NCI-H2196 (cell line): Measurements from ENCODE around the gene FKBP14.

ENCODE experiments used
- DNase-seq: peaks from one replicate; lab custom pipeline; 2025; ENCODE audit not compliant: unreplicated experiment; lab: John Stamatoyannopoulos, UW

FKBP14 gene

DNA sequence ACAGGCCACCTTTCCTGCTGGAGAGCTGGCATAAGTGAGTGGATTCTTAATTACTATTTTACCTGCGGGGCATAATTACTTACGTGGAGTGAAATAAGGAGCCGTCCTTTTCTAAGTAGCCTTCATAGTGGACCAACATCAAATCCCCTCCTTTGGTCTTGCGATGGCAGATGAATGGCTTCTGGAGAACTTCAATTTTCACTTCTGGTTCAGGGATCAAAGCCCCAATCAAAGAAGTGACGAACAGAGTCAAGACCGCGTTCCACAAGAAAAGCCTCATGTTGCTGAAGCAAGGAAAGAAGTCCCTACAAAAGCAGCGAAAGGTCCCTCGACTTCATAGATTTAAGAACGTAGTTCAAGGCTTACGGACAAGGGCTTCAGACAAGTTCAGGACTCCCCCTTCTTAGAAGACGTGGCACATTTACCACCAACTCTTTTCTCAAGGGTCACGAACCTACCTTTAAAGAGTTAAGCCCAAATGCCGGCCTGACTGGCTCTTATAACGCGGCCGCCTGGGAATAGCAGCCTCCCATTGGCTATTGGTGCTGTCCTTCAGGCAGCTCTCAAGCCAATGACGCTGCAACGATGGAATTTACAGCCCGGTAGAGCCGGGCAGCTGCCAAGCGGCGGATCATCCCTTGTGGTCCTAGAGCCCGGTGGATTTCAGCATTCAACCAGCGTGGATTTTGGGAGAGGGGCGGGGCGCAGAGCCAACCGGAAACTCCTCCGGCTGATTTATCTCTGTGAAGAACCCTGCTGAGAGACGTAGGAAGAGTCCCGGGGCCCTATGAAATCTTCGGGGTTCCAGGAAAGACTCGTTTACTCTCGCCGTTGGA is at the start of gene FKBP14:
FKBP14 (minus strand) TSS at position 474 of the 836 bp plus-strand sequence; CDS start at position 280, 194 bp downstream.
- peak; percentile 97 for DNase-seq

DNA sequence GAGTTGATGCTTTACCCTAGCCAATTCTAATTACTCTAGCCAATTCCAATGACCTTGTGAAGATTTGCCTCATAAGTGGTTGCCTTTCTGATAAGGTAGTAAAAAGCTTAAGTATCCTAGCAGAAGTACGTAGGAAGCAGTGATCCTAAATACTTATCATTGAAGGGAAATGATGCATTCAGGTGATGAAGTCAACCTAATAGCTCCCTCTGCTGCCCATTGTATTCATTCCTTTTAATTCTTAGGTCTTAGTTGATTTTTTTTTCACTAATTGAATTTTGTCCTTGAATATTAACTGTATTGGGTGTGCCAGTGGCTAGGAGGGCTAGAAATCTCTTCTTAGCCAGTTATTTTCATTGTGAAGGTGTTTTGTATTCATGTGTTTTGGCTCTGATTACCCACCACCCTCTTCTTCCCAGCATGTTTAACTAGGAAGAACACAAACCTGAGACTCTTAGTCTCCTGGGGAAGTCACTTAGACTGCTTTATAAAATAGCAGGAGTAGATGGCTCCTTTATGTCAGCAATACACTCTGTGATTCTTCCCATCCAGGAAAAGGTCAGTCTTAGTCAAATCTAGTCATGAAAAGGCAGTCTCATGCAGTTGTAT is 48.0 kb upstream of the FKBP14 start:
- DNase-seq: peak; percentile 56

- no peak for DNase-seq
Observed at GRCh38 chr7:30072735-30073134, 46.2 kb upstream of the FKBP14 start.

- peak; percentile 12 for DNase-seq
Observed at GRCh38 chr7:30070052-30070451, 43.5 kb upstream of the FKBP14 start.

DNA sequence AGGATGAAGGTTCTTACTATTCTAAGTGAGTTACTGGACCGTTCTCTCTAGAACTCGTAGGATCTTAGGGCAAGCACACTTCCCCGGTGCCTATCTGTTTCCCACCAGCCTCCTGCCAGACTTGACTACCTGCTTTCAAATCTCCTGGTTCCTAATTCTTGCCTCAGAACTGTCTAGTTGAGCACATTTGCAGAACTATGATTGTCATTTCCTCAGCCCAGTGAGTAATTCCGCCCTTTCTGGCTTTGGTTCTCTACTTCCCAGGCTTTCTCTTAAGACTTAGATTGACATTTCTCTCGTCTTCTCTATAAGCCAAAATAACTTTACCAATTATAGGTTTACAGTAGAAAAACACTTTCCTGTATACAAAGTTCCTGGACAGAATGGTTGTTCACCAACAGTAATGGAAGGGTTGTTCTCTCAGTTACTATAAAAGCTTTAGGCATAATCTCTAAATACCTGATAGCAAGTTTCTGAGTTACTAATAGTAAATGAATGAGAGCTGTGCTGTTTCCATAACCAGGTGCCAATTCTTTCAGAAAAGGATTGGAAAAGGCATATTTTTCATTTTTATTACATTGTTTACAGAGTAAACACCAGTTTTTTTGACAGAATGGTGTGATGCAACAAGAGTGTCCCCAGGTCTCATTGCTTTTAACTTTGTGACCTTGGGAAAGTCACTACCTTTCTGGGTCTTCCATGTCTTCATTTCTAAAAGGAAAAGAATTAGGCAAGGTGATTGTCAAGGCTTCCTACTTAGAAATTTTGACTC is 42.8 kb upstream of the FKBP14 start:
- DNase-seq: no peak

DNA sequence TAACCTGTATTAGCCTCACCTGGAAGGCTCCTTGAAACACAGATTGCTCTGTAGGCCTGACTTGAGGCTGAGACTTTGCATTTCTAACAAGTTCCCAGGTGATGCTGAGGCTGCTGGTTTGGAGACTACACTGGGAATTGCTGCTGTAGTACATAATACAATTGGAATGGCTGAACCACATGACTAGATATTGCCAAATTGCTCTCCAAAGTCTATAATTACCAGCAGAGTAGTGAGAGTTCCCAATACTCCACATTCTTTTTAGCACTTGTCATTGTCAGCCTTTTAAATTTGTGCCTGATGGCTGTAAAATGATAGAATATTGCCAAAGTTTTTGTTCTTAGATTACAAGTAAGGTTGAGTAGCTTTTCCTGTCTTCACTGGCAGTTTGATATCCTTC is 41.6 kb upstream of the FKBP14 start:
- no peak for DNase-seq

- DNase-seq: no peak
Observed at GRCh38 chr7:30066687-30067086, 40.2 kb upstream of the FKBP14 start.

DNA sequence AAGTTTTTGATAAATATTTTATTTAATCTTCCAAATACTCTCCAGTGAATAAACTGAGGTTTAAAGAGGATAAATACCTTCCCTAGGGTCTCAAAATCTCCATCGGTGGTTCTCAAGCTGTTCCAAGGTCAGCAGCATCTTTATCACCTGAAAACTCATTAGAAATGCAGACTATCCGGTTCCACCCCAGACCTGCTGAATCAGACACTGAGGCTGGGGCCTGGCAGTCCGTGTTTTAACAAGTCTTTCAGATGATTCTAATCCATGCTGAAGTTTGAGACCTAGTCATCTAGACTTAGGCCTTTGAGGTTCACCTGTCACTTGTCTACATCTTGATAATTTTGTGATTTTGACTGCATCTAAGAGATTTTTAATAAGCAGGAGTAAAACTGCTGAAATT is 39.2 kb upstream of the FKBP14 start:
- no peak for DNase-seq

DNA sequence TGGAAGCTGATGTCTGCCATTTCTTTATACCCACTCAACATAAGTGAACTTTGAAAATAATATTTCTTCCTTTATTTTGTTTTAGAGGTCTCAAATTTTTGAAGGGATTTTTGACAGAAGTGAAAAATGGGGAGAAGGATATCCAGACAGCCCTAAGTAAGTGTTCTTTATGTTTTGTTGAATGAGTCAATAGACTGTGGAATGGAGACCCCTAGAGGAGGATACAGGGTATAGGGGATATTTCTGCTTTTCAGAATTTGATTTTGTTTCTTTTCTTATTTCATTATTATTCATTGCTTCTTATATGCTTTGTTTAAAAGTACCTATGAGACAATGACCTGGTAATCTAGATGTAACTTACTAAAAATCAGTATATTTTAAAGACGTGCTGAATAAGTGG is 36.1 kb upstream of the FKBP14 start:
- DNase-seq: peak; percentile 6

DNA sequence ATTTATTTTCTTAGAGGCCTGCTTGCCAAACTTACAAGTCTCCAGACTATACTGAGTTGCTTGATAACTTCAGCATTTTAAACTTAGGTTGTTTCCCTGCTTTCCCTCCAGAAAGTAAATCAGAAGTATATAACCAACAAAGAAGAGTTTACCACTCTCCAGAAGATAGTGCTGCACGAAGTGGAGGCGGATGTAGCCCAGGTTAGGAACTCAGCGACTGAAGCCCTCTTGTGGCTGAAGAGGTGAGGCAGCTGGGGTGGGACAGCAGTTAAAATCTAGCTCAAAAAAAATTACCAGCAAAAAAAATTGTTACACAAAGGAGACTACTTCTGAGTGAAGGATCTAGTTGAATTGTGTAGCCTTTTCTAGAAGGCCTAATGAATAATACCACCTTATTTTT is 35.3 kb upstream of the FKBP14 start:
- peak; percentile 6 for DNase-seq

DNA sequence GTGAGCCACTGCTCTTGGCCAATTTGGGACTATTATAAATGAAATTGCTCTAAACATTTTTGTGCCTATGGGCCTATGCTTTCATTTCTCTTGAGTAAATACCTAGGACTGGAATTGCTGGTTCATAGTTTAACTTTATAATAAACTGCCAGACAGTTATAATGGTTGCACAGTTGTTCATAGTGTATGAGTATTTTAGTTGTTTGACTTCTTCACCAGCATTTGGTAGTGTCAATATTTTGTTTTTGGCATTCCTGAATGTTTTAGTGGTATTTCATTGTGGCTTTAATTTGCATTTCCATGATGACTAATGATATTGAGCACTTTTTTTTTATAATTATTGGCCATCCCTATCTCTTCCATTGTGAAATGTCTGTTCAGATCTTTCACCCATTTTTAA is 31.2 kb upstream of the FKBP14 start:
- no peak for DNase-seq

- DNase-seq: no peak
Observed at GRCh38 chr7:30053068-30053467, 26.6 kb upstream of the FKBP14 start.

DNA sequence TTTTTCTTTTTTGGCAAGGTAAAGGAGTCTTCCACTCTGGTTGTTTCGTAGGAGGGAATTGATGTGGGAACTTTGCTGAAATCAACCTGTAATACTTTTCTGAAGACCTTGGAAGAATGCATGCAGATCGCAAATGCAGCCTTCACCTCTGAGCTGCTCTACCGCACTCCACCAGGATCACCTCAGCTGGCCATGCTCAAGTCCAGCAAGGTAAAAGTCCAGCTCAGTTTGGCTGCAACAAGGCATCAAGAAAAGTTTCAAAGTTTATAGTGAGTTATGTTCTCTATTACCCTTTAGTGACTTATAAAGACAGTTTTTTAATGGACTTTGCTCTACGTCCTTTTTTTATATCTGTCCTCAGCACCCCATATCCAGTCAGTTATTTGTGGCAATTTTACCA is 22.7 kb upstream of the FKBP14 start:
- no peak for DNase-seq

GRCh38 chr7:30048582-30048981 is 22.1 kb upstream of the FKBP14 start:
- no peak for DNase-seq

DNA sequence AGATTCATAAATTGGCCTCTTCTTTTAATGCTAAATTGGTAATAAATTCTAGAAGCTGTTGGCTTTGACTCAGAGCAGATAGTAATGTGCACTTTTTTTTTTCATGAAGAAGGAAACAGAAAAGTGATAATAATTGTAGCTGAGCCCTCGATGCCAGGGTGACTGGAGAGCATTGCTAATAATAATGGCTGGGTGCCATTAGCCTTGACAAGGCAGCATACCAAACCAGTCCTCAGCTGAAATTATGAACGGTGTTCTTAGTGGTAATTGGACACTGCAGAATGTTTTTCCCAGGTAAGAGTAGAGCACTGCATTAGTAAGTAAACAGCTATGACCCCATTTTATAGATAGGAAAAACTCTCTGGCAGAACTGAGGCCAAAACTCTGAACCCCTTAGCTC is 20.6 kb upstream of the FKBP14 start:
- DNase-seq: no peak

- DNase-seq: no peak
Observed at GRCh38 chr7:30046127-30046770, 19.7 kb upstream of the FKBP14 start.

DNA sequence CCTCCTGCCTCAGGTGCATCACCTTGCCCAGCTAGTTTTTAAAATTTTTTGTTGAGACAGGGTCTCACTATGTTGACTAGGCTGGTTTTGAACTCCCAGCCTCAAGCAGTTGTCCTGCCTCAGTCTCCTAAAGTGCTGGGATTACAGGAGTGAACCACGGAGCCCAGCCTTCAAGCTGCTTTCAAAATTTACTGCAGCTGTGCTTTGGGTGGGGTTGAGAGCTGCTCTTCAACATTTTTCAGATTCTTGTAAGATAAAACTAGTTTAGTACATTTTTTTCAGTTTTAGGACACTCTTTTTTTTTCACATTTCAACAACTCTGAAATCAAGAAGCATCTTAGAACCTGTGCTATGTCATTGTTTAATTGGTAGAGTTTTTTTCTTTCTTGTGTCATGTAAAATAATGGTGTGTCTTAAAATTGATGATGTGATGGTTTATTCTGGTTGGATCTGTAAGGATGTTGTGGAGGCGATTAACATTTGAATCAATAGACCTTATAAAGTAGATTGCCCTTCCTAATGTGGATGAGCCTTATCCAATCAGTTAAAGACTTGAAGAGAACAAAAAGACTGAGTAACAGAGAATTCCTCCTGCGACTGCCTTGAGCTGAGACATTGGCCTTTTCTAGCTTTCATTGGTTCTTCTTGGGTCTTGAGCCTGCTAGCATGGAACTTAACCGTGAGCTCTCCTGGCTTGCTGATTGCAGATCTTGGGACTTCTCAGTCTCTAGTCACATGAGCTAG is 15.2 kb upstream of the FKBP14 start:
- DNase-seq: no peak

DNA sequence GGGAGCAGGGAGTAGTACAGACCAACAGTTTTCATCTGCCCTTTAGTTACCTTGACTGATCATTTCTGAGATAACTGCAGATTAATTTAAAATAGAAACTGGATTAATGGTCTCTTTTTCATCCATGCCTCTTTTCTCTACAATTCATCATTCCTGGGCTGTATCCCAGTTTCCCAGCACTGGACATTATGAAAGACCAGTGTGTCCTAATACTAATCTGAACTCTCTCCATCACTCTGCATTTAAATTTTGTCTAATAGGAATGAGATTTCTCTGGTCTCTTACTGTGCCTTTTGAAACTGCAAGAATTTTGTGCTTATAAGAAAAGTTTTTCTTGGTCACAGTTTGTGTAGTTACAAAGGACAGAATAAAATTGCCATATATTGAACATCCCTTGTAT is 14.4 kb upstream of the FKBP14 start:
- DNase-seq: no peak

GRCh38 chr7:30038196-30038980 is 11.9 kb upstream of the FKBP14 start:
- DNase-seq: no peak

DNA sequence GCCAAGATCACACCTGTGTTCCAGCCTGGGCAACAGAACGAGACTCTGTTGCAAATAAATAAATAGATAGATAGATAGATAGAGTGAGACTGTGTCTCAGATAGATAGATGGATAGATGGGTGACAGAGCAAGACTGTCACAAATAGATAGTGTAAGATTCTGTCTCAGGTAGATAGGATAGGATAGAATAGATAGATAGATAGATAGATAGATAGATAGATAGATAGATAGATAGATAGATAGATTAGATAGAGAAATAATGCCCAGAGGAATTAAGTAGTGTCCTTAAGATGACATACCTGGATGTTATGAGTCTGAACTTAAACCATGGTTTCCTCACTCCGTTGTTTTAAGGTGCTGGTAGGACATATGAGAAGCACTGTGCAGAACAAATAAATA is 9.7 kb upstream of the FKBP14 start:
- DNase-seq: no peak
